DOHH2 (cell line): ENCODE data around the gene TRIM45.
"Not testable (repeated sequence)": the region's sequence is repeated elsewhere in the genome, so short reads cannot be mapped to it uniquely, and the experiment has no call there.

Experiments used
- H3F3A ChIP-seq: fragments of 200-600 bp; sonication (generic), shearing (Covaris generic); 2 replicates; pipeline ENCODE4 v1.6.0; 2016; ENCODE audit warnings: antibody characterized with exemption, mild to moderate bottlenecking; ENCODE audit not compliant: control insufficient read depth, insufficient read depth
- H3K27ac ChIP-seq: fragments of 200-600 bp; sonication (generic); 2 replicates; pipeline ENCODE4 v1.5.1; 2014; ENCODE audit warnings: low read depth, mild to moderate bottlenecking, low read length, moderate library complexity
- H3K27me3 ChIP-seq: fragments of 200-600 bp; sonication (generic); 2 replicates; pipeline ENCODE4 v1.6.1; 2014; ENCODE audit warnings: mild to moderate bottlenecking, low read length, mixed read lengths; ENCODE audit not compliant: control insufficient read depth
- H3K36me3 ChIP-seq: fragments of 200-600 bp; sonication (generic); 2 replicates; pipeline ENCODE4 v1.6.1; 2014; ENCODE audit warnings: mild to moderate bottlenecking, low read length, moderate library complexity, mixed read lengths; ENCODE audit not compliant: control insufficient read depth
- H3K4me1 ChIP-seq: fragments of 200-600 bp; sonication (generic); 2 replicates; pipeline ENCODE4 v1.6.1; 2014; ENCODE audit warnings: mild to moderate bottlenecking, low read length, mixed read lengths; ENCODE audit not compliant: control insufficient read depth
- H3K4me2 ChIP-seq: fragments of 200-600 bp; sonication (generic); 2 replicates; pipeline ENCODE4 v1.6.0; 2014; ENCODE audit warnings: mild to moderate bottlenecking, low read length, moderate library complexity
- H3K4me3 ChIP-seq: fragments of 200-600 bp; sonication (generic); 2 replicates; pipeline ENCODE4 v1.5.1; 2014; ENCODE audit warnings: mild to moderate bottlenecking, low read length, mixed read lengths
- H3K79me2 ChIP-seq: fragments of 200-600 bp; sonication (generic); 2 replicates; pipeline ENCODE4 v1.6.1; 2014; ENCODE audit warnings: mild to moderate bottlenecking, low read length, mixed read lengths; ENCODE audit not compliant: control insufficient read depth
- H3K9me2 ChIP-seq: fragments of 200-600 bp; sonication (generic); replicated peaks from 2 replicates; pipeline ENCODE4 v1.6.1; 2014; ENCODE audit warnings: mild to moderate bottlenecking, low read length, mixed read lengths; ENCODE audit not compliant: control insufficient read depth
- H3K9me3 ChIP-seq: fragments of 200-600 bp; sonication (generic); 2 replicates; pipeline ENCODE4 v1.6.1; 2014; ENCODE audit warnings: antibody characterized with exemption, low read length, mixed read lengths; ENCODE audit not compliant: control insufficient read depth, insufficient read depth
- H4K20me1 ChIP-seq: fragments of 200-600 bp; sonication (generic); 2 replicates; pipeline ENCODE4 v1.6.0; 2014; ENCODE audit warnings: low read depth, mild to moderate bottlenecking, antibody characterized with exemption, low read length, moderate library complexity; ENCODE audit not compliant: control insufficient read depth, insufficient read depth
- CTCF ChIP-seq: fragments of 200-600 bp; sonication (generic); IDR thresholded peaks from one replicate; pipeline ENCODE4 v1.5.1; 2014; ENCODE audit warnings: antibody characterized with exemption, mild to moderate bottlenecking, low read depth, low read length; ENCODE audit not compliant: poor library complexity, severe bottlenecking
- EZH2phosphoT487 ChIP-seq: fragments of 200-600 bp; sonication (generic); IDR thresholded peaks from 2 replicates; pipeline ENCODE4 v1.6.1; 2017; ENCODE audit warnings: borderline replicate concordance, mild to moderate bottlenecking, antibody characterized with exemption, low read length, moderate library complexity, mixed read lengths

TRIM45 gene

GRCh38 chr1:117107364-117107763 is 14.2 kb downstream of the TRIM45 start:
- no peaks in the 10 kb centered on the region for H3K9me3 ChIP-seq
- H3K27ac ChIP-seq = no peak overlapping the region
- no peaks in the 10 kb centered on the region for H3K9me2 ChIP-seq
- H3K4me1 ChIP-seq = no peaks in the 10 kb centered on the region
- H3K27me3 ChIP-seq = no peaks in the 10 kb centered on the region
- no peak overlapping the region for H3K4me2 ChIP-seq
- no peak overlapping the region for H3K4me3 ChIP-seq
- H3K79me2 ChIP-seq = no peaks in the 10 kb centered on the region
- H3F3A ChIP-seq = no peaks in the 10 kb centered on the region
- TF ChIP-seq EZH2phosphoT487 (no peak), CTCF (no peak)
- no peaks in the 10 kb centered on the region for H4K20me1 ChIP-seq
- H3K36me3 ChIP-seq = peaks cover 26% of the 10 kb centered on the region

- H4K20me1 ChIP-seq = no peaks in the 10 kb centered on the region
- no peaks in the 10 kb centered on the region for H3F3A ChIP-seq
- H3K27ac ChIP-seq = no peak overlapping the region
- H3K9me2 ChIP-seq = no peaks in the 10 kb centered on the region
- H3K27me3 ChIP-seq = no peaks in the 10 kb centered on the region
- H3K36me3 ChIP-seq = peaks cover 35% of the 10 kb centered on the region
- no peaks in the 10 kb centered on the region for H3K4me1 ChIP-seq
- H3K79me2 ChIP-seq = no peaks in the 10 kb centered on the region
- H3K9me3 ChIP-seq = no peaks in the 10 kb centered on the region
- no peak overlapping the region for H3K4me2 ChIP-seq
- TF ChIP-seq EZH2phosphoT487 = no peak
- TF ChIP-seq CTCF = no peak
- no peak overlapping the region for H3K4me3 ChIP-seq
Measured at GRCh38 chr1:117106478-117106877, 15.1 kb downstream of the TRIM45 start.

GRCh38 chr1:117105722-117106121 is 15.8 kb downstream of the TRIM45 start:
- Histone ChIP-seq H3K27me3 (no peaks in the 10 kb centered on the region), H3K9me2 (no peaks in the 10 kb centered on the region), H3K9me3 (no peaks in the 10 kb centered on the region), H3F3A (no peaks in the 10 kb centered on the region), H3K36me3 (peaks cover 43% of the 10 kb centered on the region), H3K79me2 (no peaks in the 10 kb centered on the region), H3K27ac (no peak overlapping the region), H3K4me2 (no peak overlapping the region), H3K4me1 (no peaks in the 10 kb centered on the region), H3K4me3 (no peak overlapping the region), H4K20me1 (no peaks in the 10 kb centered on the region)
- TF ChIP-seq EZH2phosphoT487 = no peak
- no peak for TF ChIP-seq CTCF

DNA sequence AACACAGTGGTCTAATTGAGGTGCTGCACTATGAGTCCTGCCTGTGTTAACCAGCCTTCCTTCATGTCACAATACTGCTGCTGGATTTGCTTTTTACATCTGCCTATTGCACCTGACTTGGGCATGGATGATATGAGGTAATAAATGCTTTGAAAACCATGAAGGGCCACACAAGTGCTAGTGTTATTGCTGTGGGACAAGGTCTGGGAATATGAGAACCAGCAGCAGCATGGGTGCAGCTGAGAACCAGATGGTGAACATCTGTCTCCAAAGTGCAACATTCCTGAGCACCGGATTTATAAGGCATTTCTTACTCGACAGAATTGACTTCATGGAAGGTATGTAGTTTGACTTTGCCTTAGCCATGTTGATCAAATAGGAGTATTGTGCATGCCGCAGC is 16.6 kb downstream of the TRIM45 start:
- Histone ChIP-seq H3K4me3 (no peak overlapping the region), H3K36me3 (peaks cover 50% of the 10 kb centered on the region), H3K4me1 (no peaks in the 10 kb centered on the region), H3F3A (no peaks in the 10 kb centered on the region), H3K9me2 (no peaks in the 10 kb centered on the region), H3K4me2 (no peak overlapping the region), H3K27ac (no peak overlapping the region), H3K9me3 (no peaks in the 10 kb centered on the region), H3K79me2 (no peaks in the 10 kb centered on the region), H3K27me3 (no peaks in the 10 kb centered on the region), H4K20me1 (no peaks in the 10 kb centered on the region)
- TF ChIP-seq CTCF (no peak), EZH2phosphoT487 (no peak)

GRCh38 chr1:117101858-117102257 is 19.7 kb downstream of the TRIM45 start:
- not testable (repeated sequence) for H4K20me1 ChIP-seq, H3K27me3 ChIP-seq, H3F3A ChIP-seq, H3K27ac ChIP-seq, H3K4me2 ChIP-seq, H3K9me2 ChIP-seq, H3K79me2 ChIP-seq, H3K4me1 ChIP-seq, H3K9me3 ChIP-seq, H3K4me3 ChIP-seq
- H3K36me3 ChIP-seq = peaks cover 81% of the 10 kb centered on the region
